Measurements from ENCODE around the gene KRTAP3-3.
"Not testable (repeated sequence)": the region's sequence is repeated elsewhere in the genome, so short reads cannot be mapped to it uniquely, and the experiment has no call there.

The KRTAP3-3 gene

DNA sequence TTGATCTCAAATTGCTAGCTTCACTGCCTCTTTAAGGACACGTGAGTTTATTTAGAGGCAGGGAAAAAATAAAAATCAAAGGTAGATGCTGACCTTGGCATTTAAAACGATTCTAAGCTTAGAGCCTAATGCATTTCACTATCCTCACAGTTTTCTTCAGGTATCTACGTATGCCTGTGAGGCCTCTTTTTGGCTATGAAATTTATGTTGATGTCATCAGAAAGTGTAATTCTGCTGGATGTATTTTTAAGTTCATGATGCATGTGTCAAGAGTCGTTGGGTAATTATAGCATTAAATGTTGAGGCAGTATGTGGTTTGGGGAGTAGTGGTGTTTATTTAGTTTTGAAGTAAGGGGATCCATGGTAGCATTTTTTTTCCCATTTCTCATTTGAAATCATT is 10.0 kb upstream of the KRTAP3-3 start:
- DNase-seq, result no peak

DNA sequence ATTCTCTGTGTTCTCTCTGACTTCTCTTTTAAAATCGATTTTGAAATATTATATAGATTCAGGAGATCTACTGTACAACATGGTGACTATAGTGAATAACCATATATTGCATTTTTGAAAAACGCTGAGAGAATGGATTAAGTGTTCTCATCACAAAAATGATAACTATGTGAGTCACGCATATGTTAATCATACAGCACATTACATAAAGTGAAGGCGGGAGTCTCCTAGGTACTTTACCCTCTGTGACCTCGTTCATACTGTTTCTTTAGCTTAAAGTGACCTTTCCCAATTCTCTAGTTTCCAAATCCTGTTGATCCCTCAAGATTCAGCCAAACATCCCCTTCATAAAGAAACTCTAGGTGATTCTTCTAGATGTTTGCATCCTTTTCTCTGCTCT is 8.8 kb upstream of the KRTAP3-3 start:
- no peak for DNase-seq

DNA sequence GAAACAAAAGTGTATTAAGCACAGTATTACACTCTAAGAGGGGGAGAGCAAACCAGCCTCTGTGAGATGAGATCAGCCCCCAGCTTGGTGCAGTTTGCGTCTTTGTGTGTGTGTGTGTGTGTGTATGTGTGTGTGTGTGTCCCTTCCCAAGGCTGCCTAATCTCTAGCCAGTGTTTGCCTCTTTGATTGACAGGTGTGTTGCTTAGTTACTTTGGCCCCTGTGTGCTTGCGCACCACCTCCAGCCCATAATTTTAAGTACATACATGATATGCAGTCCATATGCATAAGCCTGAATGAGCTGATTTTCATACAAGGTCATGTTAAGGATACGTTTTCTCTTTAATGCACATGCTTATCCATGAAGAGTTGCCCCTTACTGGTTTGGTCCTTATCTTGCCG is 7.8 kb upstream of the KRTAP3-3 start:
- DNase-seq, result no peak

DNA sequence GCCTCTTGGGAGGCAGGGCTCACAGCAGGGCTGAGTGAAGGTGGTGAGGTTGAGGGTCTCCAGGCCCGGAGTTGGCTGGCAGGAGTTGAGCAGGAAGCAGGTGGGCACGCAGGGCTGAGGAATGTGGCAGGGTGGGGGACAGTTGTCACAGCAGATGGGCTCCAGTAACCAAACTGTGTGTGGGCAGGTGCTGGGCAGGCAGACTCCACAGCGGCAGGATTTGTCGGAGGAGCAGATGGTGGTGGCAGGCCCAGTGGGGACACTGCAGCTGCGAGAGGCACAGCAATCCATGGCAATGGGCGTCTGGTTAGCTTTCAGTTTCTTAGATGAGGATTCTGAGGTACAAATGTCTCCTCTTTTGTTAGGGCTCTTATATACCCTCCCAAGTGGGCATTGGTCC is 5.6 kb upstream of the KRTAP3-3 start, which contains the start of gene KRTAP3-2:
Gene KRTAP3-2 (minus strand): TSS at position 344 of the 400 bp plus-strand sequence. CDS start 53 bp downstream, at position 291.
- not testable (repeated sequence) for DNase-seq

DNA sequence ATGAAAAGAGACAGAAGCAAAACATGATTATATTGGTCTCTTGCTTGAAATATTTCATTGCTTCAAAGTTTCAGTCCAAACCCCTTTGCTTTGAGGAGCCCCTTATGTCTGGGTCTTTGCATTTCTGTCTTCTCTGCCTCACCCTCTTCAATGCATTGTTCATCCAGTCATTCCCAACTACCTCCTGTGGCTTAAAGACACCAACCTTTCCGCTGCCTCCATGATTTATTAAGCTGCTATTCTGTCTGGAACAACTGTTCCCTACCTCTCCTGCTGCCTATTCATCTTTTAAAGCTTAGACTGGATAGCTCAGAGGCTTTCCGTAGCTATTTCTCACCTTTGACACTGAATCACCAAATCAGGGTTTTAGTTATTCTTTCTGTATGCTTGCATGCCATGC is 3.4 kb upstream of the KRTAP3-3 start:
- DNase-seq, result no peak

DNA sequence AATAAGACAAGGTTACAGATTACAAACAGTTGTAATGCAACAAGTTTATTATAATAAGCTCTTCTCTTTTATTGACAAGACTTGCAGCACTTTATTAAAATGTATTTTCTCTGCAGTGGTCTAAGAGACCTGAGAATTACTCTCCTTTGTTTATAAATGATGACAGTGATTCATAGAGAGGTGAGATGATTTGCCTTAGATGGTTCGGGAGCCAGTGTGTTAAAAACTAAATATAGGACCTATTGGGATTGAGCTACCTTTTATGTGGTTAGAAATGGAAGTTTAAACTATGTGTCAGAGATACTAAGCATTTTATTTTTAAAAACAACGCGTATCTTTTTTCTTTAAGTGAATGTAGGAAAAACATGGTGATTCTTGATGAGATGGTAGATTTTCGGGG is 2.9 kb upstream of the KRTAP3-3 start:
- DNase-seq, result no peak

DNA sequence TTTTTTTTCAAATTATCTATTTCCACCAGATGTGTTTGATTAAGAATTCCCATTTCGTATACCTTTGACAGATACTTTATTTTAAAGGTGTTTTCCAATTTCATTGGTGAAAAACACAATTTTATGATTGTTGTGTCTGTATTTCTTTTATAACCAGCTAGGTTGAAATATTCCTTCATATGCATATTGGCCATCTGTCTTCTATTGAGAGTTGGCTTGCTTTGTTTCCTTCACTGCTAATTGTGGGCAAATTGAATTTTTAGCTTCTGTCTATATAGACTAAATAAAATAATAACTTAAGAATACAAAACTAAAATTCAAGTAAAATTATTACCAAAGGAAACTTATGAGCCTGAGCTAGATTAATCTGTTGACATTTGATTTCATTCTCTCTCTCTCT is 1.2 kb upstream of the KRTAP3-3 start:
- no peak for DNase-seq

DNA sequence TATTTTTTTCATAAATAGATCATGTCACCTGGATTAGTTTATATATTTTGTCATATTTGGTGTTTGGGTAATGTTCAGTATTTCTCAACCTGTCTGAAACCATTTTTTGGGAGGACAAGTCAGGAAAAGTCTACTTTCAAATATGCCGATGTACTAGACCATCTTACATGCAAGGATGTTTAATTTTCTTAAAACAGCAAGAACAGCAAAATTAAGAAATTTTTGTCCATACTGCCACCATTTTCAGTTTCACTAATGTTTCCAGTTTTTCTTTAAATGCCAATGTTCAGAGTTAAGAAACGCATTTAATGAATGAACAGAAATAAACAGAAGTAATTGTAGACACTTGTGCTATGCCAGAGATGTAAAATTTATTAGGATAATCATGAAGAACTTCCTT is 880 bp downstream of the KRTAP3-3 start:
- DNase-seq, result no peak

DNA sequence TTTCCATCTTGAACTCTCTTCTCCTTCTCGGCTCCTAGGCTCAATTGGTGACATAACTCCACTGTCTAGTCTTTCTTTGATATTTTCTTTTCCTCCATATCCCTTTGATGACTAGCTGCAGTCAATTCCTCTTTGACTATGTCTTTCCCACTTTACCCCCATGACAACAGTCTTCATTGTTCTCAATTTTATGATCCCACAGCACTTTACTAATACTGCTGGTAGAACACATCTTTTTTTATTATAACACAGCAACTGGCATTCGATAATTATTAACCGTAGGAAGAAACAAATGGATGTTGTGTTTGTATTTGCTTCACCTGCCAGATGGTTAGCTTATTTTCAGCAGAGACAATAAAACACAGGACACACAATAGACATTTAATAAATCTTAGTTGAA is 1.3 kb downstream of the KRTAP3-3 start:
- DNase-seq, result no peak

DNA sequence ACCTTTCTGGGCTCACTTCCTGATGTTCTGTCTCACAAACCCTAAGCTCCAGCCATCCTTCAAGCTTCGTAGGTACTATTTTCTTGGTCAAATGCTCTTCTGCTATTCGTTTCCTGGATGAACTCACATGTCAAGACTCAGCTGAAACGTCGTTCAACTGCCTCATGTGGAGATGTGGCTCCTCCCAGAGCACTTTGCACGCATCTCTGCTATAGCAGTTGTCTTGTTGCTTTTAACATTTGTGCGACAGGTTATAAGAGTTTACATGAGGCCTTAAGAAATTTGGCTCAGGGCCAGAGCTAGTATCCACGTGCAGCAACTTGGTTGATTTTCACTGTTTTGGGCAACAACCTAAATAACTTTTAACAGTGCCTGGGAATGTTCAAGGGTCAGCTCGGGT is 7.0 kb downstream of the KRTAP3-3 start:
- DNase-seq, result no peak

DNA sequence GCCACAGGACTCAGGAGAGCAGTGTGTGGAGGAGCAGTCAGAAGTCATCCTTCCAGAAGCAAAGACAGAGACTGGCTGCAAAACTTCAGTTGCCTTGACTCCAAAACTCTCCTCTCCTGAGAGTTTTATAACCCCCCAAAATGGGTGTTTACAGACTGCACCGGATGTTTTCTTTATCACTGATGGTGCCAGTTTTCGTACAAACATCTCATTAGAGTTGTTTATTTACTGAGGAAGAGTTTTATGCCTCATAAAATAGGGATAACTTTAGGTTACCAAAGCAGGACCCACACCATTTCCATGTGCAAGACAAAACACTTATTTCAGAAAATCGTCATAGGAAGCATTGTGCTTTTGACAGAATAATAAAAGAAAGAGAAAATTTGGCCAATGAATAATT is 9.7 kb downstream of the KRTAP3-3 start, which contains the start of gene KRT40:
Gene KRT40 (minus strand): TSS at position 101 of the 400 bp plus-strand sequence. CDS start 53 bp downstream, at position 48.
- no peak for DNase-seq

DNA sequence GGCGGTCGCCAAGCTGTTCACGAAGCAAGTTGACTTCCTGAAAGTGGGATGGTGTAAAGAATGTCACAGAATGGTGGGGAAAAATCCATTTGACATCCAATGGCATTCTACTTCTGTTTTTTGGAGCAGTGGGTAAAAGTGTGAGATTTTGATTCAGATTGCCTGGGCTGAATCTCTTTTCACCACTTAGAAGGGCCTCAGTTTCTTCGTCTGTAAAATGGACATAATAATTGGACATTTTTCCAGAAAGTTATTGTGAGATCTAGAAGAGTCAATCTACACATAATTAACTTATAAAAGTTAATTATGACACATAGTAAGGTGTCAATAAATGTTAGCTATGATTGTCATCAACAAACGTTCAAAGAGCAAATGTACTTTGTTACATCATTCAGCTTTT is 12.8 kb downstream of the KRTAP3-3 start:
- DNase-seq, result no peak

DNA sequence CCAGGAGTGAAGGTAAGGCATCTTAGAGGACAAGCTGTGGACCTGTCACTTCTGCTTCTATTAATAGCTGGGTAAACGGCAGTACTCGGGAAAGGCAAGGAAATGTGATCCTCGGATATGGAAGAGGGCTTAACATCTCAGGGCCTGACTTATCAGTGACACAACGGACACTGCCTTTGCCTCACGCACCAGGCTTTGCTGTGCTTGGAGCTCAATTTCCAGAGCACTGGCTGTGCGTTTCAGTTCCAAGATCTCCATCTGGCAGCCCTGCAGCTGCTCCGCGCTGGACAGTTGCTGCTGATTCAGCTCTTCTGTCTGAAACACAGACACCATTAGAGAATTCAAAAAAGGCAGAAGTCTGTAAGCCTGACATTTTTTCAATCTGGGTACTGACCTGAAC is 13.4 kb downstream of the KRTAP3-3 start:
- no peak for DNase-seq

DNA sequence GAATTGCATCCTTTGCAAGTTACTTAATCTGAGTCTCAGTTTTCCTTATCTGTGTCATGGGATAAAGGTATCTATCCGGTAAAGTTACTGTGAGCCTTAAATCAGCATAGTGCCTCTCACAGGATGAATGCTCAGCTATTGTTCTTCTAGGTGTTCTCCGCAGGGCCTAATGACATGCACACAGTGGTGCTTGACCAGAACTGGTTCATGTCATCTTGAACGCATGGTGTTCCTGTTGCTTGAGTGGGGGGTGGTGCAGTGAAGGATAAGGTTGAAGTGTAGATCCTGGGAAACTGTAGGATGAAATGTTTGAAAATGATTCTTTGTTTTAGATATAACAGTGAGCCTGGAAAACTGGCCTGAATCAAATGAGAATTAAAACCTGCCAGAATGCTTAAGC is 13.8 kb downstream of the KRTAP3-3 start:
- no peak for DNase-seq

DNA sequence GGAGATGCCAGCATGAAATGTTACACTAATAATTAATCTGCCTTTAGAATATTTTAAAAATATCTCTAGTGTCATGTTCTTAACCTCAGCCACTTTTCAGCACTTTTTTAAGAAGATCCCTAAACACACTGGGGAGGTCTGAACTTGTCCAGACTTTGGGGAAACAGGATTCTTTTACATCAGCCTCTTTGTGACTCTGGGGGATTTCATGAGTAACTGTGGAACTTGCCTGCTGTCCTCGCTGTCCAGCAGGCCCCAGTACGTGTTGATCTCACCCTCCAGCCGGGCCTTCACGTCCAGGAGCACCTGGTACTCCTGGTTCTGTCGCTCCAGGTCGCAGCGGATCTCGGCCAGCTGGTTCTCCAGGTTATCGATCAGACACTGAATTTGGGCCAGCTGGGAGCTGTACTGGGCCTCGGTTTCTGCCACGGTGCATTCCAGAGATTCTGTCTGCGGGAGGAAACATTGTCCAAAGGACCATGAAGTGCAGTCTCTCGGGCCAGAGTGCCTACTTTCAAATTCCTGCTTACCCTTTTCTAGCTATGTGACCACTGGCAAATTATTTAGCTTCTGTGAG is 15.3 kb downstream of the KRTAP3-3 start:
- DNase-seq, result no peak

DNA sequence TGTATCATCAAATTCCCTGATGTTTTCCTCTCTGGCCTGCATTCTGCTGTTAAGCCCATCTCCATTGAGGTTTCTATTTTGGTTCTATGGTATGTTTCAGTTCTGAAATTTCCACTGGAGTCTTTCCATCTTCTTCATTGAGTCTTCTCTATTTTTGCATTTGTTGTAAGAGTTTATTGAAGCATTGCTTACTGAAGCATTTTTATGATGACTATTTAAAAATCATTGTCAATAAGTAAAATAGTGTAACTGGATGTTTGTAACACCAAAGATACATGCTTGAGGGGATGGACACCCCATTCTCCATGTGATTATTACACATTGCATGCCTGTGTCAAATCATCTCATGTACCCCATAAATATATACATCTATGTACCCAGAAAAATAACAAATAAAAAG is 18.4 kb downstream of the KRTAP3-3 start:
- no peak for DNase-seq

DNA sequence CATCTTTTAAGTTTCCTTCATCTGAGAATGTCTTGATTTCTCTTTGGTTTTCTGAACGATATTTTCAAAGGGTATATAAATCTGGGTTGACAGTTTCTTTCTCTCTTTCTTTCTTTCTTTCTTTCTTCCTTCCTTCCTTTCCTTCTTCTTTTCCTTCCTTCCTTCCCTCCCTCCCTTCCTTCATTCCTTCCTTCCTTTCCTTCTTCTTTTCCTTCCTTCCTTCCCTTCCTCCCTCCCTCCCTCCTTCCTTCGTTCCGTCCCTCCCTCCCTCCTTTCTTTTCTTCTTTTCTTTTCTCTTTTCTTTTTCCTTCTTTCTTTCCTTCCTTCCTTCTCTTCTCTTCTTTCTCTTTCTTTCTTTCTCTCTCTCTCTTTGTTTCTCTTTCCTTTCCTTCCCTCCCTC is 19.6 kb downstream of the KRTAP3-3 start:
- DNase-seq, result no peak

DNA sequence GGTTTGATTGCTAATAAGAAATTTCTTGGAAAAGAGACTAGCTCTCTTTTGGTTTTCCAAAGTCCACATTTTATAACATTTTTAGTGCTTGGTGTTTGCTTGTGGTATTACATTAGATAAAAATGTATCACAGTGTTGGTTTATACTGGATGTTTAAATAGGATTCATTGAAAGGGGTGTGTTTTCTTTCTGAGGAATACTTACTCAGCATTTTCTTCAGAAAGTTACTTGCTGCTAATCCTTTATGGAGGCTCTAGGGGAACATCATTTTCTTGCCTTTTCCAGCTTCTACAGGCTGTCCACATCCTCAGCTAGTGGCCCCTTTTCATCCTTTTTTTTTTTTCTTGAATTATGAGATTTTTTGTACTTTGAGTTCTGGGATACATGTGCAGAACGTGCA is 26.4 kb downstream of the KRTAP3-3 start:
- DNase-seq, result no peak

DNA sequence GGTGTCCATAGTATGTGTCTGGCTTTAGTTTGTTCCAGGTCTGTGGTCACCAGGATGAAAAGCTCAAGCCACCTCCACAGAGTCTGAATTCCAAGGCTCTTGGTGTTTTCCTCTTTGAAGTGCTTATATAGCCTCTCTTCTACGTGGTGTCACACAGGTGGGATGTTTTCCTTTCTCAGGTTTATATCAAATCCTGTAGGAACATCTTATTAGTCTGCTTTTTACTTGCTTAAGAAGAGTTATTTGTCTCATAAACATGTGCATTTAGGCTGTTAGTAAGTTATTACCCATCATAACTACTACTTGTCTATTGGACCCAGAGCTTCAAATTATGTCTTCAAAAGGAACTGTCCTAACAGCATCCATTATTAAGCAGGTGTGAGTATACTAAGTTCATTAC is 27.1 kb downstream of the KRTAP3-3 start, which contains the start of gene KRT39:
Gene KRT39 (minus strand): TSS at position 101 of the 400 bp plus-strand sequence. CDS start 92 bp downstream, at position 9.
- no peak for DNase-seq

DNA sequence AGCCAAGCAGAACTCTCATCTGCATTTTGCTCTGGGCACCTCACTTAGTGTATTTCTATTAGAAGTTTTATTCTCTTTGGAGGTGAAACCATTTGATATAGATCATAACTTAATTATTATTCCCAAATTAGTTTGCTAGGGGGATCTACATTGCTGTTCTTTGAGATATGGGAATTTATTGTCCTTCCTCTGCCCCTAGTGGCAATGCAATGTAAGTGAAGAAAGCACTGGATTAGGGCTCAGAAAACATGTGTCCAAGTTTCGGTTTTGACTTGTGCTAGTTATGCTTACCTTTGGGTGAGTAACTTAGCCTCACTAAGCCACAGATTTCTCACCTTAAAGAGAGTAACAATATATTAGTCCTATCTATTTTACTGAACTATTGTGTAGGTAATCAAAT is 30.1 kb downstream of the KRTAP3-3 start:
- peak; percentile 26 for DNase-seq

DNA sequence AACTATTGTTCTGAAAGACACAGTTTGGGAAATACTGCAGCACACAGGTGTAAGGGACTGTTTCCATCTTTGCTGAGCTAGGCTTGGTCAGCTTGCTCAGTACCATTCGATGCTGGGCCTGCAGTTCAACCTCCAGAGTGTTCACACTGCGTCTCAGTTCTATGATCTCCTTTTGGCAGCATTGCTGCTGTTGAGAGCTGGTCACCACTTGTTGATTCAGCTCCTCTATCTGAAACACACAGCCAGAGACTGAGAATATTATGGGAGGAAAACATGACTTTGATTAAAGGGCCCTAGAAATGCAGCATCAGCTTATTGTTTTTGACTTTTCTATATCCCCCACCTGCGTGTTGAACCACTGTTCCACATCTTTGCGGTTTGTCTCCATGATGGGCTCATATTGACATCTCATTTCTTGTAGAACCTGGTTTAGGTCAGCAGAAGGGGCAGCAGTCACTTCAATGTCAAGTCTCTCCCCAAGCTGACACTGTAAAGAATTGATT is 31.9 kb downstream of the KRTAP3-3 start:
- no peak for DNase-seq

DNA sequence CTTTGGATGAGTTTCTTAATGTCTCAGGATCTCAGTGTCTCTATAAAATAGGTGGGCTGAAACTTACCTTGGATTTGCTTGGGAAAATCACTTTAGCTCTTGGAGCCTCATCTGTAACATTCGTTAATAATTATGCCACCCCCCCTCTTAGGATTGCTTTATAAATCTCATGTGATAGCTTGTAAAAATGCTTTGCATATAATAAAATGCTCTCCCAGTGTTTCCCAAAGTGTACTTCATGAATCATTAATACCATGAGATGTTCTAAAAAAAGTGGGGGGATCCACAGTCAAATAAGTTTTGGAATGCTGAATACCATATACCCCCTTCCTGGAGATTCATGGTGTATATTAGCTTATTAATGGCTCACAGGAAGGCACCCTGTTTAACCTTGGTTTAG is 32.4 kb downstream of the KRTAP3-3 start:
- DNase-seq, result no peak

DNA sequence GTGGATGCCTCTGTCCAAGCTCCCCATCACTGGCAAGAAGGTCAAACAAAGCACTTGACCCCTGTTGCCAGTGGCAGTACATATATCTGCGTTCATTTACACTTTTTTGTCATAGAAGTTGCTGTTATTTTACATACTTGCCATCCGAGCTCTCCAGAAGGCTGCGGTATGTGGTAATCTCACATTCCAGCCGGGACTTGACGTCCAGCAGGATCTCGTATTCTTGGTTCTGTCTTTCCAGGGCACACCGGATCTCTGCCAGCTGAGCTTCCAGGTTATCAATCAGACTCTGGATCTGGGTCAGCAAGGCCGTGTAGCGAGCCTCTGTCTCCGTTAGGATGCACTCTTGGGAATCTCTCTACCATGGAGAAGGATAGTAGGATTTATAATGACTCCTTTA is 33.8 kb downstream of the KRTAP3-3 start:
- DNase-seq, result no peak

DNA sequence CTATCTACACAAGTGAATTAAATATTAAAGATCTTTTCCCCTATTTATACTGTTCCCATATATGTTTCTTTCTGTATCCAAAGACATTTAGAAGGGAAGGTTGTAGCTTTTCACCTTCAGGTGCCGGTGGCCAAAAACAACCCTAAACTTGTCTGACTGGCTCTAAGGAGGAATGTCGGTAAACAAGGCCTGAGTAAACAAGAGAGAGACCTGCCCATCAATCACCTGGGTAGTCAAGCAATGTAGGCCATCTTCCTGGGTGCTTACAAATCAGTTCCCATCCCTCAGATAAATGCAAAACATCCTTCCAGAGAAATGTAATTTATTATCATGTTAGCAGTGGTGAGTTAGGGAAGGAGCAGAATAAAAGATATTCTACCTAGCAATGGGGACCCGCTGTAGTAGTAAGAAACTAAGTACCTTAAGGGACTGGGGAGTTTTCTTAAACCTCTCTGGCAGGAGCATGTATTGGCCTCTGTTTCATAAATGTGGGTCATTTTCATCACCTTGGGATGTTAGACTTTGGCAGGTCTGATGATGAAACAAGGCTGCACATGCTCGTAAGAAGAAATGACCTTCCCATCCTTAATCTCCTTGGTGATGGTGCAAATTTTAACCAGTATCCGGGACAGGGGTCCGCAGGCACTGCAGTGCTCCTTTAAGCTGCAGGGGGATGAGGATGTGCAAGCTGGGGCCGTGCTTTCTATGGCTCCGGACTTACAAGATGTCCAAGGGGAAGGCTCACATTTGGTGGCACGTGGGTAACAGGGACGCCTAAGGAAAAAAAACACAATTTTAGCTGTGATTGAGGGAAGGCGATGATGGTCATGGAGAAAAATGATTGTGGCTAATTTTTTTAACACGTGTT is 35.6 kb downstream of the KRTAP3-3 start:
- no peak for DNase-seq

Measured in CD4-positive, alpha-beta T cell treated with Interleukin-12 subunit alpha and Interleukin-12 subunit beta, for 1 hour (primary cell).